ENCODE results near the gene FGFRL1.

Gene FGFRL1

GRCh38 chr4:1055721-1056590 is 44.5 kb downstream of the FGFRL1 start:
- no peak for DNase-seq

DNA sequence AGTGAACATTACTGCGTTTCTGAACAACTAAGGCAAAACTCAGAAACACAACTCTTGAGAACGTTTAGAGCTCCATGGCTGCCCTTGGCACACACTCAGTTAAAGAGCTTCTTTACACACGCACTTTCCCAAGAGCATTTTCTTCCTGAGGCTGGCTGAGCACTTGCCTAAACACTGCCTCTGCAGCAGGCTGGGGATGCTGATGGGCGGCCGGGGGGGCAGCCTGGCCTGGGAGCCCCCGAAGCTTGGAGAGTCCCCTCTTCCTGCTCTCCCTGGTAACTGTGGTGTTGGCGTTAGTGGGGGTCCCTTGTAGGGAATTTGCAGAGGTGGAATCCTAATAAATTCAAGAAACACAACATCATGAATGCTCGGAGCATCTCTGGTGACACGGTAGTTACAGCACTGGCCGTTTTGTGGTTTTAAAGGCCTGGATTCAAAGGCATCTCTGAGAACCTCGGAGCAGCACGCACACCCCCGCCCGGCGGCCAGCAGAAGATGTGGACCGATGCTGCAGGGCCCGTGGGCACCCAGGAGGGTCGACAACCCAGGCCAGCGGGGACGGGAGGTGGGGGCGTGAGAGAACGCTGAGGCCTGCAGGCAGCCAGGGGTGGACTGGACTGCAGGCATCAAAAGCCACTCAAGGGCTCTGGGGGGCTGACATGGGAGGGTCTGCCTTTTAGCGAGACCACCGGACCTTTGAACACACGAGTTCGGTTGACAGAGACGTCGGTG is 45.4 kb downstream of the FGFRL1 start:
- no peak for DNase-seq

DNA sequence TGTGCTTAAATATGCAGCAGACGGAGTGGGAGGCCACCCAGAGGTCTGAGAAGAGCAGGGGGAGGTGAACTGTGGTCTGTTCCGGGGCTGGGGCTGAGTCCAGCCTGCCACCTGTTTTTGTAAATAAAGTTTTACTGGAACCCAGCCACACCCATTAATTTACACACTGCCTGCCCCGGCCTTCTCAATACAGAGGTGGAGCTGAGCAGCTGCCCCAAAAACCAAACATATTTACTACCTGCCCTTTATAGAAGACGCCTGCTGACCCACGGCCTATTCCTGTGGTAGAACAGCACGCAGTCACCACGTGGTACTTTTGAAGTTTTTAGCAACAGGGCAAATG is 45.9 kb downstream of the FGFRL1 start:
- DNase-seq: no peak

DNA sequence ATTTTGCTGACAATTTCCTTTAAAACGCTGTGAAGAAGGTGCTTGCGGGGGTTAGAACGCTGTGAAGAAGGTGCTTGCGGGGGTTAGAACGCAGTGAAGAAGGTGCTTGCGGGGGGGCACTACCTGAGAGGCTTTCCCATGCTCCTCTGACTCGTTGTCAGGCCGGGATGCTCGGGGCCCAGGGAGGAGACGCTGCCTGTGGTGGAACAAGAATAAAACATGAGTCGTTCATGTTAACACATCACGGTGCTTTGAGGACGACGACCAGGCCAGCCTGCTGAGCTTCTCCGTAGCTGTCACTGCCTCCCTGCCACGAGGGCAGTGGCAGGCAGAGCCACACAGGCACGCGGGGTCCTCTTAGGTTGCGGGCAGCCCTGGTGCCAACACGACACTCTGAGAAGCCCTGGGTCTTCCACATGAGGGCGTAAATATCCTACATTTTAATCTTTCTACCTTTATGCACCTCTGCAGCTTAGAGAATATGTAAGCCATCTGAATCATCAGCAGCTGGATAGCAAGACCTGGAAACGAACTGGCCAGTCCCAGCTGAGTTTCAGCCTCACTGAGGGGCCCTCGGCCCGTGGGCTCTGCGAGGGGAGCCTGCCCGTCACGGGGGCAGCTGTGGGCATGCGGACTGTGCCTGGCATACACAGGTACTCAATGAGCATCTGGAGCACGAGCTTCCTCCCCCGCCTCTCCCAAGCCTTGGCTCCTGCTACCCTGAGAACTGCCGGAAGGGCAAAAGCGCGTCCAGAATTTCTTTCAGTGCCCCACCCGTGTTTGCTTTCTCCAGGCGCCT is 47.0 kb downstream of the FGFRL1 start:
- no peak for DNase-seq

DNA sequence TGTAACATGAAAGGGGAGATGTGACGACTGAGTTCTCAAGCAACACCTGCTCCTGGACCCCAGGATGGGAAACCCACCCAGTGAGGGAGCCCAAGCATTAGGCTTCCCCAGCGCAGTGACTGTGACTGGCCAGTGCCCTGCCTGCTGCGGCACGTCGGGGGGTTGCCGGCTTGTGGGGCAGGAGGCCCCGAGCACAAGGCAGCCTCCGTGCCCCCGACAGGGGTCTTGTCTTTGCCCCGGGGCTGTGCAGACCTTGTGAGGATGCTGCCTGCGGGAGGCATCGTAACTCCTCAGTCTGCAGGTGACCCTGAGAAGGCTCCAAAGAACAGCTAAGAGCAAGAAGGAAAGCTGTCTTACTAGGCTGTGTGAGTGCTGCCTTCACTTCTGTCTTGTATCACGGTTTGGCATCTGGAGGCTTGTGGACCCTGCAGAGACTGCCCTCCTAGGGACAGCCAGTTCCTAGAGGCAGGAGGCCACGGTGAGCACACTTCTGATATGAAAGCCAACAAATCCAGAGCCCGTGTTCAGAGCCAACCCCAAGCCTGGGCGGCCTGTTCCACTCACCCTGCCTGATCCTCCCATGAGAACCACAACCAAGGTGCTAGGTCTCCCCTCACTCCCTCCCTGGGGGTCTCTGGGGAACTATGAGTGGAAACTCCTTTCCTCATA is 47.7 kb downstream of the FGFRL1 start:
- DNase-seq: no peak

DNA sequence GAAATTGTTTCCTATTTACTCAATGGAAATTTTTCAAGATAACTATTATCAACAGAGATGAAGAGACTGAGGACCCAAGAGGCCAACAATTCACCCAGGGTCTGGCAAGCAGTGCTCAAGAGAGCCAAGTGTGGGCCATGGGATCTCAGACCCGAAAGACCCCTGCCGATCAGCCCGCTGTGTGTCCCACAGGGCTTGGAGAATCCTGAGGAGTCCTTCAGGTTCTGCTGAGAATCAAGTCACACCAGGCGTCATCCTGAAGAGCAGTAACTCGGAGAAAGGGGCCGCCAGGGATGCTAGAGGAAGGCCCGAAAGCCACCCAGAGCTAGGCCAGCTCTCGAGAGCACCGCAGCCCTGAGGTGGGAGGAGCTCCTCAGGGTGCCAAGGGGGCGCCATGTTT is 48.7 kb downstream of the FGFRL1 start:
- DNase-seq: no peak

GRCh38 chr4:1060621-1061020 is 49.2 kb downstream of the FGFRL1 start:
- DNase-seq: no peak

- DNase-seq: no peak
Observed at GRCh38 chr4:1061056-1061700, 49.8 kb downstream of the FGFRL1 start.

DNA sequence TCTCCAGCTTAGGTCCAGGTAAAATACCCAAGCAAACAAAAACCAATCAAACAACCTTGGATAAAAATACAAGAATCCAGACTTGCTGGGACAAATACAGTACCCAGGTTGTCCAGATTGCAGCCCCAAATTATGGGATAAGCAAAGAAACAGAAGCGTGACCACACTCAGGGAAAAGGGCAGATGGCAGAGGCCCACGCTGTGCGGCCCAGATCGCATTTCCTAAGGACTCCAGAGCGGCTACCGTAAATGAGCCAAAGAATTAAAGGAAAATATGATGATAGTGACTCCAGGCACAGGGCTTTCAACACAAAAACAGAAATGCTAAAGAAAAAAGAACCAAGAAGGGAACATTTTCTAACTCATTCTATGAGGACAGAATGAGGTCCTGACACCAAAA is 50.3 kb downstream of the FGFRL1 start:
- DNase-seq: no peak

DNA sequence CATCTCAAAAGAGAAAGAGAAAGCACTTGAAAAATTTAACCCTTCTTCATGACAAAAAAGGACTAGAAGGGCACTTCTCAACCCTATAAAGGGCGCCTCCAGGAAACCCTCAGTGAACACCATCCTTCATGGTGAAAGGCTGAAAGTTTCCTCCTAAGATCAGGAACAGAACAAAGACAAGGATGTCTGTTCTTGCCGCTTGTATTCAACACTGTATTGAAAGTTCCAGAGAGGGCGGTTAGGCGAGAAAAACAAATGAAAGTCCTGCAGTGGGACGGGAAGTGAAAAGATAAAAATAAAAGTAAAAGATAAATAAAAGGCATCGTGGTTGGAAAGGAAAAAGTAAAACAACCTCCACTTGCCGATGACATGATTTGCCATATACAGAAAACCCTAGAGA is 51.0 kb downstream of the FGFRL1 start:
- no peak for DNase-seq

GRCh38 chr4:1065732-1066131 is 54.3 kb downstream of the FGFRL1 start:
- DNase-seq: no peak

GRCh38 chr4:1069394-1069793 is 58.0 kb downstream of the FGFRL1 start:
- no peak for DNase-seq

DNA sequence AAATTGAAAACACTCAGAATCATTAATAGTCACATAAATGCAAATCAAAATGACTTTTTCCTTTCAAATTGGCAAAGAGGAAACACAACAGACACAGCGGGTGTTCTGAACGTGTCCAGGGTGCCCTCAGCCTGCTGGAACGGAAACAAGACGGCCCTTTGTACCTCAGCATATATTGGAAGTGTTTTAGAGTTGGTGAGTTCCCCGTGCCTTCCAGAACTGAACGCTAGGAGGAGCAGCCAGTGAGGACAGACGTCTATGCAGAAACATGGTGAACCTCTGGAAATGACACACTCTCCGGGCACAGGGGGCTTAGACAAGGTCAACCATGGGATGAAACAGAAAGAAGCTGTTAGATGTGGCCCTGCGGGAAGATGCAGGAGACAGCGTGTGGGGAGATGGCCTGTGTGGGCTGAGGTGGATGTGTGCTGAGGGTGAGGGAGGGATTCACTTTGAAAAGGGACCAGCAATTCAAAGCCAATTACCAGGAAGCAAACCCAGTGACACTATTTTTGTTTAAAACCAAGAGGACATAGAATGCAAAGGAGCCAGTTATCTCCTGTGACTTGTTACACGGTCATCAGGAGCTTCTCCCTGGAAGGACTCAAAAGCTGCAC is 61.5 kb downstream of the FGFRL1 start:
- peak in 1 of 2 experiments; percentile 30 for DNase-seq

DNA sequence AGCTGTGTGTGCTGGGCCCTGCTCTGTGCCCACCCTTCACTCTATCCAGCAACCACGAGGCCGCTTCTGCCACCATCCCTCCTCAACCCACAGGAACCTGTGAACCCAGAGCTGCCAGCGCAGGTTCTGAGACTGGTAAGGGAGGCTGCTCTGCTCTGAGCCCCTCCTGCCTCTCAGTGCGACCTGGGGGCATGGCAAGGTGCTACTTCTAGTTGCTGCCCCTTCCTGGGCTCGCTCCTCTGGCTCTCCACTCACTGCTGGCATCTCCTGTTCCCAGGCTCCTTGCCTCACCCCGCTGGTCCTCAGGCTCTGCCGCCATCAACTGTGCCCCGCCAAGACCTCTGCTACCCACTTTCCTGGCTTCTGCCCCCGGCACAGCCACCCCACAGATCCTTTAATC is 62.7 kb downstream of the FGFRL1 start:
- DNase-seq: no peak

- no peak for DNase-seq
Observed at GRCh38 chr4:1075225-1075624, 63.8 kb downstream of the FGFRL1 start.

DNA sequence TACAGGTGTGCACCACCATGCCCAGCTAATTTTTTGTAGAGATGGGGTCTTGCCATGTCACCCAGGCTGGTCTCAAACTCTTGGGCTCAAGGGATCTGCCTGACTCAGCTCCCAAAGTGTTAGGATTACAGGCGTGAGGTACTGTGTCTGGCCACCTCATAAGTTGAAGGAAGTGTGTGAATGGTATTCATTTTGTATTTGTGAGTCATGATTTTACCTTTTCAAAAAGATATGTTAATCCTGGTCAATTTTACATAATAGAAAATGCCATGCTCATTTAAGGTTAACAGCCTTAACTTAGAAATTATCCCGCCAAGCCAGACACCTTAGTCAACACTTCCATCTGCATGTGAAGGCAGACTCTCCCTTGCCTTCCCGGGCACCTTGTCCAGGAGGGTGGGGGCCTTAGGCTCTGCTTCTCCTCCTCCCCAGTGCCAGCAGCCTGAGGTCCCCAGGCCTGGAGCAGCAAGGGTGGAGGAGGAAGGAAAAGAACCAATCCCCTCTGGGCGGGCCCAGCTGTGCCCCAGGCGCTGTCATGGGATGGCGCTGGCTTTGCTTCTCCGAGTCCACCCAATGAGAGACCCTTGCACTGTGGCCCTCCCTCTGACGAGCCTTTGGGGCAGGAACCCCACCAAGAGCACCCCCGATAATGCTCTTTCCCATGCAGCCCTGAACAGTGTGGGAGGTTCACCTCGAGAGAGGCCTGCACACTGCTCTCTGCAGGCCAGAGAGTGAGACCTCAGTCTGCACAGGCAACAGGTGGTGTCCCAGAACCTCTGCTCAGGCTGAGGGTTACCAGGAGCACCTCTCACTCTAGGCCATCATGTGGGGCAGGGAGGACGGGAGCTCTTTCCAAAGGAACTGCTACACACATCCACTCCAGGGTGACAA is 64.6 kb downstream of the FGFRL1 start:
- DNase-seq: no peak
